ENCODE measurements around the gene EPHA3.

The EPHA3 gene

GRCh38 chr3:89116476-89116875 lies 9.1 kb downstream of the EPHA3 start:
- in situ Hi-C loops (cut with MboI; ENCODE audit: low pct_unique_long_range_greater_than_20kb, low sequenced_read_pairs, unreplicated experiment), result loop anchor here (25.0 kb wide), 1 partner anchor 904 kb away; no protein-coding TSS in a partner anchor
- no peak for DNase-seq (ENCODE audit: low spot score)
- no peak for TF ChIP-seq CTCF (IDR thresholded peaks at IDR 0.05; ENCODE audit: extremely low read depth, insufficient read depth, missing control alignments)

- DNase-seq (ENCODE audit: low spot score), result no peak
- TF ChIP-seq CTCF (IDR thresholded peaks at IDR 0.05; ENCODE audit: extremely low read depth, insufficient read depth, missing control alignments), result no peak
- in situ Hi-C loops (cut with MboI; ENCODE audit: low pct_unique_long_range_greater_than_20kb, low sequenced_read_pairs, unreplicated experiment), result no loop called here
These were observed 30.6 kb downstream of the EPHA3 start for GRCh38 chr3:89138048-89138447.

DNA sequence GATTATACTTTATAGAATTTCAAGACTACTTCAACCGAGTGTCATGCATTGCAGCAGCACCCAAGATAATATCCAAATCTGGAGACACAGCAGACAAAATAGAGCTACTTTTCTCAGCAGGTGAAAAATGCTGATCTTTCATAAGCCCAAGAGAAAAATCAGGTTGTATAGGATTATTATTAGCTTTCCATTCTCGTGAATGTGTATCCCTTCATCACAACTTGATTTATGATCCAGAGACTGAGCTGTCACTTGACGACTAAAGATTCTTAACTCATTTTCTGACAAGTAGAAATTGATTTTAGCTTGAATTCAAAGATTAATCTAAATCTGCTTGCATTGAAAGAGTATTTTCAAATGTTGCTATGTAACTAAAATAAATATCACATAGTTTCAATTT lies 32.4 kb downstream of the EPHA3 start:
- in situ Hi-C loops (cut with MboI; ENCODE audit: low pct_unique_long_range_greater_than_20kb, low sequenced_read_pairs, unreplicated experiment), result no loop called here
- no peak for TF ChIP-seq CTCF (IDR thresholded peaks at IDR 0.05; ENCODE audit: extremely low read depth, insufficient read depth, missing control alignments)
- no peak for DNase-seq (ENCODE audit: low spot score)

- no peak for TF ChIP-seq CTCF (IDR thresholded peaks at IDR 0.05; ENCODE audit: extremely low read depth, insufficient read depth, missing control alignments)
- in situ Hi-C loops (cut with MboI; ENCODE audit: low pct_unique_long_range_greater_than_20kb, low sequenced_read_pairs, unreplicated experiment), result no loop called here
- no peak for DNase-seq (ENCODE audit: low spot score)
These were observed 36.7 kb downstream of the EPHA3 start for GRCh38 chr3:89144080-89144479.

- DNase-seq (ENCODE audit: low spot score), result no peak
- in situ Hi-C loops (cut with MboI; ENCODE audit: low pct_unique_long_range_greater_than_20kb, low sequenced_read_pairs, unreplicated experiment), result no loop called here
- no peak for TF ChIP-seq CTCF (IDR thresholded peaks at IDR 0.05; ENCODE audit: extremely low read depth, insufficient read depth, missing control alignments)
These were observed 38.6 kb downstream of the EPHA3 start for GRCh38 chr3:89145995-89146394.

GRCh38 chr3:89154416-89154815 lies 47.0 kb downstream of the EPHA3 start:
- in situ Hi-C loops (cut with MboI; ENCODE audit: low pct_unique_long_range_greater_than_20kb, low sequenced_read_pairs, unreplicated experiment), result no loop called here
- TF ChIP-seq CTCF (IDR thresholded peaks at IDR 0.05; ENCODE audit: extremely low read depth, insufficient read depth, missing control alignments), result no peak
- DNase-seq (ENCODE audit: low spot score), result no peak

- in situ Hi-C loops (cut with MboI; ENCODE audit: low pct_unique_long_range_greater_than_20kb, low sequenced_read_pairs, unreplicated experiment), result no loop called here
- no peak for TF ChIP-seq CTCF (IDR thresholded peaks at IDR 0.05; ENCODE audit: extremely low read depth, insufficient read depth, missing control alignments)
- DNase-seq (ENCODE audit: low spot score), result no peak
These were observed 48.4 kb downstream of the EPHA3 start for GRCh38 chr3:89155811-89156210.

Measured in GM13977 (cell line).